ENCODE measurements around the gene TARP.

TARP gene

DNA sequence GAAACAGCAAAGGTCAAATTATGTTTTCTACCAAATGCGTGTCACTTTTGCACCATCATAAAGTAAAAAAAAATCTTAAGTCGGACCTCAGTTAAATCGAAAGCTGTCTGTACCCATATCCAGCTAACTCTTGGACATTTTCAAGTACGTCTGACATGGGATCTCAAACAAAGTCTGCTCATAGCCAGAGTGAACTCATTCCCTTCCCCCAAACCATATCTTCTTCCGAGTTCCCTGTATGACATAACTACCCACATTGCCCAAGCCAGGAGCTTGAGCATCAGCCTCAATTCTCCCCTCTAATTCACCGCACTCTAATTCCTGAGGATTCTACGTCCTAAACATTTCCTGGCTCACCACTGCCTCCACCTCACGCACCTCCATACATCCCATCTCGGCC is 44.8 kb upstream of the TARP start:
- DNase-seq, result no peak
- 78 to 81% (median 81%) methylated on average over 9 of the region's 9 CpGs for WGBS, 3 donors
- Histone ChIP-seq H3K27ac (no peak overlapping the region), H3K27me3 (no peaks in the 10 kb centered on the region), H3K9me3 (no peaks in the 10 kb centered on the region), H3K4me3 (no peak overlapping the region), H3K36me3 (no peaks in the 10 kb centered on the region), H3K4me1 (ENCODE audit: insufficient read depth) (no peaks in the 10 kb centered on the region)
- TF ChIP-seq POLR2A (IDR thresholded peaks at IDR 0.05) (no peak), EP300 (IDR thresholded peaks at IDR 0.05) (no peak)
- TF ChIP-seq, protein P1, sequence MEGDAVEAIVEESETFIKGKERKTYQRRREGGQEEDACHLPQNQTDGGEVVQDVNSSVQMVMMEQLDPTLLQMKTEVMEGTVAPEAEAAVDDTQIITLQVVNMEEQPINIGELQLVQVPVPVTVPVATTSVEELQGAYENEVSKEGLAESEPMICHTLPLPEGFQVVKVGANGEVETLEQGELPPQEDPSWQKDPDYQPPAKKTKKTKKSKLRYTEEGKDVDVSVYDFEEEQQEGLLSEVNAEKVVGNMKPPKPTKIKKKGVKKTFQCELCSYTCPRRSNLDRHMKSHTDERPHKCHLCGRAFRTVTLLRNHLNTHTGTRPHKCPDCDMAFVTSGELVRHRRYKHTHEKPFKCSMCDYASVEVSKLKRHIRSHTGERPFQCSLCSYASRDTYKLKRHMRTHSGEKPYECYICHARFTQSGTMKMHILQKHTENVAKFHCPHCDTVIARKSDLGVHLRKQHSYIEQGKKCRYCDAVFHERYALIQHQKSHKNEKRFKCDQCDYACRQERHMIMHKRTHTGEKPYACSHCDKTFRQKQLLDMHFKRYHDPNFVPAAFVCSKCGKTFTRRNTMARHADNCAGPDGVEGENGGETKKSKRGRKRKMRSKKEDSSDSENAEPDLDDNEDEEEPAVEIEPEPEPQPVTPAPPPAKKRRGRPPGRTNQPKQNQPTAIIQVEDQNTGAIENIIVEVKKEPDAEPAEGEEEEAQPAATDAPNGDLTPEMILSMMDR (IDR thresholded peaks at IDR 0.05), result no peak
- intact Hi-C loops (cut with DNase I), result no loop called here

DNA sequence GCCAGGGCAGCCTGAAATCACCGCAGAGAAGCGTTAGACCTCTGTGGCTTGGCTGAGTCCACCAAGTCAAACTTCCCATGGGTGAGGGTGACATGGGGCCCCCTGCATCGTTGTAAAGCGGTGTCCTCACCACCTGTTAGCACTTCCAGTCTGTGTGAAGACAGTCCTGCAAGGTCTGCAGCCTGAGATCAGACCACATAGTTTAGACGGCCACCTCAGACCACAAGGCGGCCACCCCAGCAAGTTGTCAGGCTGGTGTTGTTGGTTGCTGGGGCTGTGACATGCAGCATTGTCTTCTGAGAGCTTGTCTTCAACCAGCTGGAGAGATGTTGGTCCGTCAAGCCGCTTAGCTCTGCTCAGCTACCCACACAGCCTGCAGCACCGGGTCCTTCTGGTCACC is 44.1 kb upstream of the TARP start:
- Histone ChIP-seq H3K36me3 (no peaks in the 10 kb centered on the region), H3K4me1 (ENCODE audit: insufficient read depth) (no peaks in the 10 kb centered on the region), H3K9me3 (no peaks in the 10 kb centered on the region), H3K27ac (no peak overlapping the region), H3K27me3 (no peaks in the 10 kb centered on the region), H3K4me3 (no peak overlapping the region)
- WGBS, 3 donors, result 79 to 86% (median 83%) methylated on average over 9 of the region's 9 CpGs
- intact Hi-C loops (cut with DNase I), result no loop called here
- TF ChIP-seq POLR2A (IDR thresholded peaks at IDR 0.05) (no peak), EP300 (IDR thresholded peaks at IDR 0.05) (no peak)
- TF ChIP-seq, protein P1 (IDR thresholded peaks at IDR 0.05), result no peak
- DNase-seq, result no peak

DNA sequence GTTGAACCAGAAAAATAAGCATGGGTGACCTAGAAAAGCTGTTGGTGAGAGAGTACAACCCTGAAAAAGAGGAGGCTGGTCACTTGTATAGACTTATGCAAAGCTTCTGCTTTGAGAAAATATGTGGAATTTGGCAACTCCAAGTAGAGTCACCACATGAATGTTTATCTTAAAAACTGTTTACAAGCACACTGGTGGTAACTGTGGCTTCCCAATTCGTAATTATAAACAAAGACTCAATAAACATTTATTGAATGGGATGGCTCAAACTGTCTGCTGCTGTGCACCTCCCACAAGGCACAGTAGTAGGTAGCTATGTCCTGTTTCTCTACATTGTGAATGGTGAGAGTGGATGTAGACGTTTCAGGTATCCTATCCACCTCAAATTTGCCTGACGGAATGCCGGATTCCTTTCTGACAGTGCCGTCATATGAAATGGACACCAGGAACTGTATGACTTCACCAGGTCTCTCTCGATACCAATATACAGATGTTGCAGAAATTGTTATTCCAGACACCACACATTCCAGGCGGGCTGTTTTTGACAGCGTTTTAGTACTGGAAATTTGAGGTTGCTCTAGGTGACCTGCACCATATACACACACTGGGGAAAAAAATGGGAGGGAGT is 43.4 kb upstream of the TARP start:
- no peak for DNase-seq
- Histone ChIP-seq H3K9me3 (no peaks in the 10 kb centered on the region), H3K36me3 (no peaks in the 10 kb centered on the region), H3K4me1 (ENCODE audit: insufficient read depth) (no peaks in the 10 kb centered on the region), H3K4me3 (no peak overlapping the region), H3K27ac (no peak overlapping the region), H3K27me3 (no peaks in the 10 kb centered on the region)
- TF ChIP-seq, protein P1 (IDR thresholded peaks at IDR 0.05), result no peak
- TF ChIP-seq EP300 (IDR thresholded peaks at IDR 0.05) (no peak), POLR2A (IDR thresholded peaks at IDR 0.05) (no peak)
- 77 to 79% (median 78%) methylated on average over 8 of the region's 8 CpGs for WGBS, 3 donors
- intact Hi-C loops (cut with DNase I), result no loop called here

DNA sequence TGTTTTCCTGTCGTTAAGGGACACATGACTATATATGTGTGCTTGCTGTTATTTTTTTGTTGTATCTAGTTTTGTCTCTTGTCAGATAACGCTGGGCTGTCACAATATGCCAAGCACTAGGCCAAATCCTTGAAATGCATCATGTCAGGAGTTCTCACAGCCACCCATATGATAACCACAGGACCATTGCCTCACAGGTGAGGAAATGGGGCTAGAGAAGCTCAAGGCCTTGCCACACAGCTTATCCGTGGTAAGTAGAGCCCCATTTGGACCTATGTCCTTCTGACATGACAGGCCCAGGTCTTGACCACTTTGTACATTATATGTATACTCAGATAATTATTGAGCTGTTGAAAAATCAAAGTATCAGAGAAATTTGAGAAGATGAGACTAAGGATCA is 42.0 kb upstream of the TARP start:
- 84 to 93% (median 84%) methylated on average over 3 of the region's 3 CpGs for WGBS, 3 donors
- peaks cover 6% of the 10 kb centered on the region for H3K4me1 ChIP-seq (ENCODE audit: insufficient read depth)
- no peaks in the 10 kb centered on the region for H3K9me3 ChIP-seq
- intact Hi-C loops (cut with DNase I), result no loop called here
- no peak overlapping the region for H3K4me3 ChIP-seq
- no peak for DNase-seq
- no peak overlapping the region for H3K27ac ChIP-seq
- H3K27me3 ChIP-seq, result no peaks in the 10 kb centered on the region
- H3K36me3 ChIP-seq, result no peaks in the 10 kb centered on the region
- TF ChIP-seq POLR2A (IDR thresholded peaks at IDR 0.05) (no peak), EP300 (IDR thresholded peaks at IDR 0.05) (no peak)
- TF ChIP-seq, protein P1 (IDR thresholded peaks at IDR 0.05), result no peak

Data from ovary (tissue), 7 donors.